Measurements from ENCODE around the gene CDC123.
"Not testable (repeated sequence)": the region's sequence is repeated elsewhere in the genome, so short reads cannot be mapped to it uniquely, and the experiment has no call there.

Gene CDC123

GRCh38 chr10:12250181-12250580 is 54.2 kb downstream of the CDC123 start:
- Histone ChIP-seq H3K4me3 (ENCODE audit: low read depth, low read length) (no peak overlapping the region), H3K36me3 (ENCODE audit: control insufficient read depth in 2 of 2, insufficient read depth in 1 of 2, low read length in 2 of 2) (peaks cover 31 to 45% of the 10 kb centered on the region in 2 experiments), H3K27ac (ENCODE audit: extremely low read depth, low read depth, low read length) (no peak overlapping the region), H3K9me3 (ENCODE audit: control insufficient read depth, insufficient read depth, low read depth, low read length) (no peaks in the 10 kb centered on the region), H3K4me1 (ENCODE audit: control insufficient read depth, insufficient read depth, low read length) (no peaks in the 10 kb centered on the region)
- 0 out of 2 replicates have a peak, but pooled peaks have one; percentile 46 for TF ChIP-seq ZNF10 (tag by site-specific recombination; IDR thresholded peaks at IDR 0.05)
- no peak for TF ChIP-seq ZNF629 (tag by site-specific recombination; IDR thresholded peaks at IDR 0.05)
- POLR2A ChIA-PET: no interaction called here
- CTCF ChIA-PET: no interaction called here

GRCh38 chr10:12250702-12251101 is 54.7 kb downstream of the CDC123 start:
- H3K4me1 ChIP-seq (ENCODE audit: control insufficient read depth, insufficient read depth, low read length); POLR2A ChIA-PET: not testable (repeated sequence)

GRCh38 chr10:12251581-12251980 is 55.6 kb downstream of the CDC123 start:
- POLR2A ChIA-PET: no interaction called here
- CTCF ChIA-PET: interaction anchor here (0.5 to 1.4 kb wide), 3 partner anchors 12 to 651 kb away, joined by 3 to 4 read pairs (median 4); no protein-coding TSS in a partner anchor
- Histone ChIP-seq H3K4me1 (ENCODE audit: control insufficient read depth, insufficient read depth, low read length) (no peaks in the 10 kb centered on the region), H3K36me3 (ENCODE audit: control insufficient read depth in 2 of 2, insufficient read depth in 1 of 2, low read length in 2 of 2) (peaks cover 25 to 31% of the 10 kb centered on the region in 2 experiments), H3K4me3 (ENCODE audit: low read depth, low read length) (no peak overlapping the region), H3K27ac (ENCODE audit: extremely low read depth, low read depth, low read length) (no peak overlapping the region), H3K9me3 (ENCODE audit: control insufficient read depth, insufficient read depth, low read depth, low read length) (no peaks in the 10 kb centered on the region)
- TF ChIP-seq ZNF768 (tag by site-specific recombination; IDR thresholded peaks at IDR 0.05) (no peak), ZXDB (tag by site-specific recombination; IDR thresholded peaks at IDR 0.05) (no peak), ZNF26 (tag by site-specific recombination; IDR thresholded peaks at IDR 0.05) (no peak), ZFHX2 (tag by site-specific recombination; conservative IDR thresholded peaks at IDR 0.05) (no peak), HIC1 (tag by site-specific recombination; IDR thresholded peaks at IDR 0.05) (no peak), ZNF274 (IDR thresholded peaks at IDR 0.05; ENCODE audit: low read length) (no peak), ZNF274 (tag by site-specific recombination; IDR thresholded peaks at IDR 0.05; ENCODE audit: borderline replicate concordance) (no peak), ZSCAN16 (tag by site-specific recombination; IDR thresholded peaks at IDR 0.05) (no peak), ZNF404 (tag by site-specific recombination; IDR thresholded peaks at IDR 0.05) (no peak)

More at GRCh38 chr10:12250702-12251101, 54.7 kb downstream of the CDC123 start:
- peaks cover 28 to 40% of the 10 kb centered on the region in 2 experiments for H3K36me3 ChIP-seq (ENCODE audit: control insufficient read depth in 2 of 2, insufficient read depth in 1 of 2, low read length in 2 of 2)
- peak; percentile 61; the same call in 1 of the 2 replicates for TF ChIP-seq ZNF121 (tag by site-specific recombination; IDR thresholded peaks at IDR 0.05)
- H3K4me3 ChIP-seq (ENCODE audit: low read depth, low read length); H3K9me3 ChIP-seq (ENCODE audit: control insufficient read depth, insufficient read depth, low read depth, low read length); H3K27ac ChIP-seq (ENCODE audit: extremely low read depth, low read depth, low read length): not testable (repeated sequence)
- CTCF ChIA-PET: interaction anchor here (0.6 kb wide), 1 partner anchor 59 kb away, joined by 6 read pairs; no protein-coding TSS in a partner anchor

- POLR2A ChIA-PET: no interaction called here
- CTCF ChIA-PET: interaction anchor here (0.6 to 1.4 kb wide), 3 partner anchors 77 to 649 kb away, joined by 3 read pairs; no protein-coding TSS in a partner anchor
- H3K4me1 ChIP-seq (ENCODE audit: control insufficient read depth, insufficient read depth, low read length): no peaks in the 10 kb centered on the region
- TF ChIP-seq CTCF (tag by site-specific recombination; IDR thresholded peaks at IDR 0.05) (peak; percentile 46), ZNF660 (tag by site-specific recombination; IDR thresholded peaks at IDR 0.05) (no peak), ZNF600 (tag by site-specific recombination; IDR thresholded peaks at IDR 0.05) (no peak), ZNF830 (tag by site-specific recombination; IDR thresholded peaks at IDR 0.05; ENCODE audit: low read depth) (no peak), ELK4 (IDR thresholded peaks at IDR 0.05; ENCODE audit: borderline replicate concordance, low read depth, low read length) (no peak), ZNF654 (tag by site-specific recombination; IDR thresholded peaks at IDR 0.05; ENCODE audit: low read depth) (peak; percentile 35)
- no peak overlapping the region for H3K4me3 ChIP-seq (ENCODE audit: low read depth, low read length)
- no peak overlapping the region for H3K27ac ChIP-seq (ENCODE audit: extremely low read depth, low read depth, low read length)
- peaks cover 18 to 24% of the 10 kb centered on the region in 2 experiments for H3K36me3 ChIP-seq (ENCODE audit: control insufficient read depth in 2 of 2, insufficient read depth in 1 of 2, low read length in 2 of 2)
- H3K9me3 ChIP-seq (ENCODE audit: control insufficient read depth, insufficient read depth, low read depth, low read length): no peaks in the 10 kb centered on the region
These were observed 57.0 kb downstream of the CDC123 start for GRCh38 chr10:12252882-12253546.

All from HEK293 (cell line).